ENCODE results near the gene GALNT18.

DNA sequence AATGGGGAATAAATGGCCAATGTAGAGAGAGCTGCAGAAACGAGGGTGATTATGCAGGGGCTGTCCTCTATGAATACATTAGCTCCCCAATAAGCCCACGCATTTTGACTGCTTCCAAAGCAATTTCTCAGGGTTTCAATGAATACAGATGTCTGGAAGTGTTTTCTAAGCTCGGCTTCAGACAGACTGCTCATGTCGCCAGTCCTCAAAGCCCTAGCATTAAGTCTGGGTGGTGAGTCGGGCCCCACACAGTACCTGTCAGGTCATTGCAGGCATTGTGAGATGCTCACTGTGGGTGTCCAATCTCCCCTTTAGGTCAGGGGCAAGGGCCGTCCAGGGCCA lies 250.9 kb downstream of the GALNT18 start:
- TF ChIP-seq, protein P1, sequence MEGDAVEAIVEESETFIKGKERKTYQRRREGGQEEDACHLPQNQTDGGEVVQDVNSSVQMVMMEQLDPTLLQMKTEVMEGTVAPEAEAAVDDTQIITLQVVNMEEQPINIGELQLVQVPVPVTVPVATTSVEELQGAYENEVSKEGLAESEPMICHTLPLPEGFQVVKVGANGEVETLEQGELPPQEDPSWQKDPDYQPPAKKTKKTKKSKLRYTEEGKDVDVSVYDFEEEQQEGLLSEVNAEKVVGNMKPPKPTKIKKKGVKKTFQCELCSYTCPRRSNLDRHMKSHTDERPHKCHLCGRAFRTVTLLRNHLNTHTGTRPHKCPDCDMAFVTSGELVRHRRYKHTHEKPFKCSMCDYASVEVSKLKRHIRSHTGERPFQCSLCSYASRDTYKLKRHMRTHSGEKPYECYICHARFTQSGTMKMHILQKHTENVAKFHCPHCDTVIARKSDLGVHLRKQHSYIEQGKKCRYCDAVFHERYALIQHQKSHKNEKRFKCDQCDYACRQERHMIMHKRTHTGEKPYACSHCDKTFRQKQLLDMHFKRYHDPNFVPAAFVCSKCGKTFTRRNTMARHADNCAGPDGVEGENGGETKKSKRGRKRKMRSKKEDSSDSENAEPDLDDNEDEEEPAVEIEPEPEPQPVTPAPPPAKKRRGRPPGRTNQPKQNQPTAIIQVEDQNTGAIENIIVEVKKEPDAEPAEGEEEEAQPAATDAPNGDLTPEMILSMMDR (IDR thresholded peaks at IDR 0.05): no peak
- TF ChIP-seq POLR2A (IDR thresholded peaks at IDR 0.05): no peak

All from prostate gland (tissue), 2 donors.